ENCODE data around the gene ZFAND2A.
"Not testable (repeated sequence)": the region's sequence is repeated elsewhere in the genome, so short reads cannot be mapped to it uniquely, and the experiment has no call there.

ZFAND2A gene, protein sequence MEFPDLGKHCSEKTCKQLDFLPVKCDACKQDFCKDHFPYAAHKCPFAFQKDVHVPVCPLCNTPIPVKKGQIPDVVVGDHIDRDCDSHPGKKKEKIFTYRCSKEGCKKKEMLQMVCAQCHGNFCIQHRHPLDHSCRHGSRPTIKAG

DNA sequence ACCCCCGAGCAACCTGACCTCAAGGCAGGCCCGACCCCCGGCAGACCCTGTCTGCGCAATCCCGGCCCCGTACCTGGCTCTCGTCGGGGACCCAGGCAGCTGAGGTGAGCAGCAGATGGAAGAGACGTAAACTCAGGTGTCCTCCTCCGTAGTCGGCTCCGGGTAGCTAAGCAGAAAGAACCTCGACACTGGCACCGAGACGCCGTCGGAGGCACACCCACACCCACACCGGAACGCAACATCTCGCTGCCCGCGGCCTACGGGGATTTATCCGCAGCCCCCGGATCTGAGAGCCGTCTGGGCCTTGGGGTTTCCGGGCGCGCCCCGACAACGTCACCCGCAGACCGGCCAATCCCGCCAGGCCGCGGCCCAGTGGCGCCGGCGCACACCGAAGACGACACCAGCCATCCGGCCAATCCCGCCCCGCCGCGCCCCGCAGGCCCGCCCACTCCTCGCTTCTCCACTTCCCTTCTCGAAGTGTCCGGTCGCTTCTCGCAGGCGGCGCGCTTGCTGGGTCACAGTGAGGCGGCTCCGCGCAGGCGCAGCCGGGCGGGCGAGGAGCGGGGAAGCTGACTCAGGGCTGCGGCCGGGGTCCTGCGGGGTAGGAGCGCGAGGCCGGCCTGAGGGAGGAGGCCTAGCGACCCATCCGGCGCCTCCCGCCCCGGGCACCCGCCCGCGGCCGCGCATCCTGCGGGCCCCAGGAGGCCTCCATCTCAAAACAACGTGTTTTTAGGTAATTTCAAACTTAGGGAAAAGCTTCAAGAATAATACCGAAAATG lies at the start of gene ZFAND2A:
Gene ZFAND2A (minus strand): TSS at position 306 of the 779 bp plus-strand sequence. CDS start 1,984 bp downstream, outside the sequence.
- DNase-seq (ENCODE audit: low read depth) = peak; percentile 99

DNA sequence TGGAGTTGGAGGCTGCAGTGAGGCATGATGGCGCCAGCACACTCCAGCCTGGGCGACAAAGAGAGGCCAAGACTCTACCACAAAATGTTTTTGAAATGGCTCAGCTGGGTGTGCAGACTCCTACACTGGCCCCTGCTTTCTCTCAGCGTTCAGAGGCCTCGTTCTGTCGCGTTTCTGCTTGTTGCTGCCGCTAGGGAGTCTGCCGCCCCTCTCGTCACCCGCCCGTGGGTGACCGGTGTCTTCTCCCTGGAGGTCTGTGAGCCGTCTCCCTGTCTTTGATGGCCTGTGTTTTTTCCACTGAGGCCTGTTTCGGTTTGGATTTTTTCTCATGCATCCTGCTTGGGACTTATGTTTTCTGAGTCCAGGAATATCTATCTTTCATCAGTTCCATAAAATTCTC lies 49.1 kb upstream of the ZFAND2A start:
- no peak for DNase-seq (ENCODE audit: low read depth)

- DNase-seq (ENCODE audit: low read depth) = not testable (repeated sequence)
These were observed 45.7 kb upstream of the ZFAND2A start for GRCh38 chr7:1205742-1206141.

DNA sequence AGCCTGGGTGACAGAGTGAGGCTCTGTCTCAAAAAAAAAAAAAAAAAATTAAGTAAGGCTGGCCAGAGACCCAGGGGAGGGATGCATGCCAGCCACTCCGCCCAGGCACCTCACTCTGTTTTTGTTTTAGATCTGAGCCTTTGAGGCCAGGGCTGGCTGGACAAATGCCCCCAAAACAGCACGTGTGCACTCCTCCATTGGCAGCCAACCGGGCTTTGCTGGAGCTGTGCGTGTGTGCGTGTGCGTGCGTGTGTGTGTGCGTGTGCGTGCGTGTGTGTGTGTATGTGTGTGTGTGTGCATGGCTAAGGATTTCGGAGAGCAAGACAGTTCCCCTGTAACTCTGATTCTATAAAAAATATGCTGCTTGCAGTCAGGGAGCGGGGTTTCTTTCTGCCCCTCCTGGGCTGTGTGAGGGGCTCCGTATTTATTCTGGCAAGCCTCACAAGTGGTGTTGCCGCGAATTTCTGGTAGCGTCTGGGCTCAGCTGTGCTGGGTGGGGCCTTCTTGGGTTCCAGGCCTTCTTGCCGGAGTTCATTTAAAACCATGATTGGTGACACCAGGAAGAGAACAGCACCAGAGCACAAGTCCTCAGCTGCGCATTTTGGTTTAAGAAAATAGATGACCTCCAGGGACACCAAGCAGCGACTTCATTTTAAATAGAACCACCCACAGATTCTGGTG lies 44.6 kb upstream of the ZFAND2A start:
- no peak for DNase-seq (ENCODE audit: low read depth)

GRCh38 chr7:1202914-1203313 lies 42.9 kb upstream of the ZFAND2A start:
- DNase-seq (ENCODE audit: low read depth) = not testable (repeated sequence)

DNA sequence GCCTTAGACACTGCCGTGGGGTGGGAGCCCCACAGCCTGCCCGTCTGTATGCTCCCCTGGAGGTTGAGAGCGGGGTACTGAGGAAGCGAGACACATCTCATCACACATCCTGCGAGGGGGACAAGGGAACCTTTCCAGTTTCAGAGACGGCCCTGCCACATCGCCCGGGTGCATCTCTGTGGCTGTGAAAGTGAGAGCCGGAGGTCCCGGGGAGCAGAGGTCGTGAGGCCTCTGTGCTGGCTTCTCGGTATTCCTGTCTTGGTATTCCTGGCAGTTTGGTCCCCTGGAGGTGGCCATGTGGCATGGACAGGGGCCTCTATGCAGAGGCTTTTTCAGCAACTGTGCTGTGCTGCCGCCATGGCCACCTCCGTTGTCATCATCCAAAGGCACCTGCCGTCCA lies 41.9 kb upstream of the ZFAND2A start:
- DNase-seq (ENCODE audit: low read depth) = no peak

DNA sequence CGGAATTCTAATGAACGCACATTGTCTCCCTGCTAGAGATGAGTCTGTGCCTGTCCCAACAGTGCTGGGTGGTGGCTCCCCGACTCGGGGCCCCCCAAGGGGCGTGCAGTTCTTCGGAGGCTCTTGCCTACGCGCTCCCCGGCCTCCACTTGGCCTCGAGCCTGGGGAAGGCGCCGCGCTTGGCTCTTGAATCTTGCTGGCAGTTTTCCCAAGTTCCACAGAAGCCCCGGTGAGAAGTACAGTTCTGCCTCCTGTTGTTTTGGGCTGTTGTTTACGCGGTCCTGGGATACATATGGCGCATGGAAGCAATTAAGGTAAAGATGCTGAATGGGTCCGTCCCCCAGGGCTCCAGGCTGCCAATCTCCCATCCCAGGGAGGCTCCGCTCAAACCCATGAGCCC lies 40.0 kb upstream of the ZFAND2A start:
- DNase-seq (ENCODE audit: low read depth) = no peak

- no peak for DNase-seq (ENCODE audit: low read depth)
These were observed 38.1 kb upstream of the ZFAND2A start for GRCh38 chr7:1197997-1198625.

DNA sequence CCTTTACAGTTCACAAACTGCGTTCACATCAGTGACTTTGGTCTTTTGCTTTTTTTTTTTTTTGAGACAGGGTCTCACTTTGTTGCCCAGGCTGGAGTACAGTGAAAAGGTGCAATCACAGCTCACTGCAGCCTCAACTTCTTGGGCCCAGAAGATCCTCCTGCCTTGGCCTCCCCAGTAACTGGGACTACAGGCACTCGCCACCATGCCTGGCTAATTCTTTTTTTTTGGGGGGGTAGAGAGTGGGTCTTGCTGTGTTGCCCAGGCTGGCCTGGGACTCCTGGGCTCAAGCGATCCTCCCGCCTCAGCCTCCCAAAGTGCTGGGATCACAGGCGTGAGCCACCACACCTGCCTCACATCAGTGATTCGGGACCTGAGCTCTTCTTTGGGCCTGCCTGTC lies 37.0 kb upstream of the ZFAND2A start:
- DNase-seq (ENCODE audit: low read depth) = no peak

- not testable (repeated sequence) for DNase-seq (ENCODE audit: low read depth)
These were observed 36.4 kb upstream of the ZFAND2A start for GRCh38 chr7:1196441-1196840.

DNA sequence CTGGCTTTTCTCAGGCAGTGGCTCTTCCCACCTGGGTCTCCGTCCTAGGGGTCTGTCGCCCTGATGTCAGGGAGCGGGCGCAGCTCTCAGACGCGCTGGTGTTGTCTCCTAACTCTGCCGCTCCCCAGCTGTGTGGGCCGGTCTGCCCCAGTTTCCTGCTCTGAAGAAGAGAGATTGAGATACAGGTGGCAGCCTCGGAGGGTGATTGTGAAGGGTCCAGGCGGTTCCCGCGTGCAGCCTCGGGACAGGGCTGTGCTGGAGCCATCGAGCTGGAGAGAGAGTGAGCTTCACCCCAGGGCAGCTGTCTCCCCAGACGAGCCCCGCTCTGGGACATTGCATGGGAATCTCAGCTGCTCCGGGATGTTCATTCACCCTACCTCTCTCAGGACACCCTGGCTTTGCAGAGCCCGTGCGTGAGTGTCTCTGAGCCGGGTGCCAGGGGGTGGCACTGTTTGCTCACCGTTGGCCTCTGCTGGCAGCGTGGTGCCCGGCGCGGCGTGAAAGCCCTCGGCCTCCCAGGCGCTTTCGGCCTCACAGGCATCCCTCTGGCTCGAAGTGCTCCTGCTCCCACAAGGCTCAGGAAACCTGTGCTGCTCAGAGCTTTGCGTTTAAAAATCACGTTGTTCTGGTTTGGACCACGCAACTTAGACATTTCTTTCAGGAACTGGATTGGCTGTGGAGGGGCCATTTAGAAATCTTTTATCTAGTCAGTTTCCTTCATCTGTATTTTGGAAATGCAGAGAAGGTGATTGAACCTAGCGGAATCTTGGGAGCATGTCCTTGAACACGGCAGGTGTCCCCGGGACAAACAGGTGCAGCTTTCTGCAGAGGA lies 33.8 kb upstream of the ZFAND2A start:
- DNase-seq (ENCODE audit: low read depth) = peak; percentile 11

DNA sequence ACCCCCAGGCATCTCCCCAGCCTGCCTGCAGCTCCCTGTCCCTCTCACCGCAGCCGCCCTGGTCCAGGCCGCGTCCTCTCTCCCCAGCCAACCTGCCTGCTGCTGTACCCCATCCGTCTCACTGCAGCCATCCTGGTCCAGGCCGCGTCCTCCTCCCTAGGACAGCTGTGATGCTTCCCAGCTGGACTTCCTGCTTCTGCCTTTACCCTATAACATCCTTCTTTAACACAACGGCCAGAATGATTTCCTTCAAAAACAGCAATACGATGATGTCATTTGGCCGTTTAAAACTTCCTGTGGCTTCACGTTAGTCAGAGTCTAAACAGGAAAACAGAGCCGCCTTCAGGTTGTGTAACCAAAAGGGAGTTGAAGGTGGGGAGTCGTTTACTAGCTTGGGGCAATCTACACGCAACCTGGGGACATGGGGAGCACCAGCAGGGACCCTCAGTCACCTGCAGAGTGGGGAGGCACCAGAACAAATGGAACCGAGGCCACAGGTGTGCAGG lies 32.2 kb upstream of the ZFAND2A start:
- no peak for DNase-seq (ENCODE audit: low read depth)

- no peak for DNase-seq (ENCODE audit: low read depth)
These were observed 30.2 kb upstream of the ZFAND2A start for GRCh38 chr7:1189986-1190772.

DNA sequence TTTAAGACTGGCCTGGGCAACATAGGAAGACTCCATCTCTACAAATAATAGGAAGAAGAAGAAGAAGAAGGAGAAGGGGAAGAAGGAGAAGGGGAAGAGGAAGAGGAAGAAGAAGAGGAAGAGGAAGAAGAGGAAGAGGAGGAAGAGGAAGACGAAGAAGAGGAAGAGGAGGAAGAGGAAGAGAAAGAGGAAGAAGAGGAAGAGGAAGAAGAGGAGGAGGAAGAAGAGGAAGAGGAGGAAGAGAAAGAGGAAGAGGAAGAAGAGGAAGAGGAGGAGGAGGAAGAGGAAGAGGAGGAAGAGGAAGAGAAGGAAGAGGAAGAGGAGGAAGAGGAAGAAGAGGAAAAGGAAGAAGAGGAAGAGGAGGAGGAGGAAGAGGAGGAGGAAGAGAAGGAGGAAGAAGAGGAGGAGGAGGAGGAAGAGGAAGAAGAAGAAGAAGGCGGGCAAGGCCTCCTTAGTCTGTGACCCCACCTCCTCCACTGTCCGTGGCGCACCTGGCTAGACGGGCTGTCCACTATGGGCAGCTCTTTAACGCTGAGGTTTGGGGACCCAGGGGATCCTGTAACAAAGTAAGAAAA lies 28.8 kb upstream of the ZFAND2A start:
- DNase-seq (ENCODE audit: low read depth) = no peak

DNA sequence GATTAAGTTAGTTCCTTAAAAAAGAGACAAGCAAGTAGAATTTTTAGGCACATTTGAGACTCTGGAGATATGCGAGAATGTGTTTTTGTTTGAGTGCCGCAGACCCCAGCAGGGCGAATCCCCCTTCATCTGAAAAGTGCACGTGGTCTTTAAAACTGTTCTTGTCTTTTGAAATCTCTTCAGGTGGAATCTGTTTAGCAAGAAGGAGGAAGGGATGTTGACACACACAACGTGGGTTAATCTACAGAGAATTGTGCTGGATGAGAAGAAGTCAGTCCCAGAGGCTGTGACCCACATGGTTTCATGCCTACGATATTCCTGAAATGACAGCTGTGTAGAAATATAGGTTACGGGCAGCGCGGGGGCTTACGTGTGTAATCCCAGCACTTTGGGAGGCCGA lies 27.1 kb upstream of the ZFAND2A start:
- DNase-seq (ENCODE audit: low read depth) = no peak

GRCh38 chr7:1181640-1182039 lies 21.6 kb upstream of the ZFAND2A start:
- no peak for DNase-seq (ENCODE audit: low read depth)

- DNase-seq (ENCODE audit: low read depth) = no peak
These were observed 21.0 kb upstream of the ZFAND2A start for GRCh38 chr7:1181031-1181430.

DNA sequence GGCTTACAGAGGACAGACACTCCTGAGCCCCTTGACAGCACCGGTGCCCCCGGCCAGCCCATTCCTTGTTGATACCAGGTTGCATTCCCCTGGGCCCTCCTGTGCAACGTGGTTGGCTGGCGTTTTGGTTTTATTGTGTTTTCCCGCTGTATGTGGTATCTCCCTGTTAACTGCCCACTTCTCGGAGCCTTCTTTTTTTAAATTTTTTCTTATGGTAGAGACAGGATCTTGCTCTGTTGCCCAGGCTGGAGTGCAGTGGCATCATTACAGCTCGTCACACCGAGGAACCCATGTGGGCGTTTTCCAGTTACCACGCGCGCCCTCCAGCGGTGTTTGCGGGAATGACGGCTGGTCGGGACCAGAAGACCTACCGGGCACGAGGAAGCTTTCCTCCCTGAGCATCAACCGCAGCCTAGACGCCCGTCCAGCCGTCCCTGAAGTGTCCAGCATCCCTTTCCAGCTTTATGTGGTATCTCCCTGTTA lies 16.9 kb upstream of the ZFAND2A start:
- peak; percentile 42 for DNase-seq (ENCODE audit: low read depth)

DNA sequence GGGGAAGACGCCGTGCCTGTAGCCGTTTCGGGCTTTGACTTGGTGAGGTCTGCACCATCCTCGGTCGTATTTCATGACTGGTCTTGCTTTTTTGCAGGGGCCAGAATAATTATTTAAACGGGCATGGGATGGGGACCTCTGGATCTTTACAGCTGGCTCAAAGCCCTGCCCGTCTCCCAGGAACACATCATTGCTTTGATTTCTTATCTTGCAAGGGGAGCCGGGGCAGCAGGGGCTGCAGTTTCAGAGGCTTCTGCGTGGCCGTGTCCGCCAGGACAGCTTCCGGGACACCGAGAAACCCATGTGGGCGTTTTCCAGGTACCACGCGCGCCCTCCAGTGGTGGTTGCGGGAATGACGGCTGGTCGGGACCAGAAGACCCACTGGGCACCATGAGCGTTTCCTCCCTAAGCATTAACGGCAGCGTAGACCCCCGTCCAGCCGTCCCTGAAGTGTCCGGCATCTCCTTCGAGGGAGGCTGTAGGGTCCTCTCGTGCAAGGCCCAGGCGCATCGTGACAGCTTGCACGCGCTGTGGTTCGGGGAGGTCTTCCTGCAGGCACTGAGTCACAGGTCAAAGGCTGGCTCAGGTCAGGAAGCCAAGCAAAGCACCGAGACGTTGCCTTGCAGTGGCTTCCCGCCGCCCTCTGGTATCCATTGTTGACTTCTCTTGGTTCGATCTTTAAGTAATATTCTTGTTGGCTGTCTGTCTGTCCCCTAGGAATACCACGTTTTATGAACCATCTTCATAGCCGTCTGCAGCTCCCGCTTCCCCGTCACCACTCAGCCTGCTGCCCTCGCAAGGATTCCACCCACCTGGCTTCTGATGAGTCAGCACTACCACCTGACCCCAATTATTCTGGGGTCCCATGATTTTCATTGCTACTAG lies 16.2 kb upstream of the ZFAND2A start:
- DNase-seq (ENCODE audit: low read depth) = peak; percentile 52
